ENCODE data around the gene CD3D.

CD3D gene

GRCh38 chr11:118342503-118343161 is at the start of gene CD3D:
TSS of gene CD3D (minus strand) at chr11:118342705. CDS start at chr11:118342607, 98 bp downstream.
- DNase-seq = no peak

- DNase-seq = no peak
Measured at GRCh38 chr11:118383657-118384056, 41.2 kb upstream of the CD3D start.

GRCh38 chr11:118382954-118383353 is 40.4 kb upstream of the CD3D start:
- no peak for DNase-seq

GRCh38 chr11:118380571-118380970 is 38.1 kb upstream of the CD3D start:
- no peak for DNase-seq

- no peak for DNase-seq
Measured at GRCh38 chr11:118379497-118379896, 37.0 kb upstream of the CD3D start.

GRCh38 chr11:118375978-118376377 is 33.5 kb upstream of the CD3D start:
- DNase-seq = no peak

GRCh38 chr11:118374729-118375128 is 32.2 kb upstream of the CD3D start:
- no peak for DNase-seq

- no peak for DNase-seq
Measured at GRCh38 chr11:118373871-118374270, 31.4 kb upstream of the CD3D start.

GRCh38 chr11:118373263-118373662 is 30.8 kb upstream of the CD3D start:
- no peak for DNase-seq

- DNase-seq = no peak
Measured at GRCh38 chr11:118370774-118371173, 28.3 kb upstream of the CD3D start.

GRCh38 chr11:118366287-118366686 is 23.8 kb upstream of the CD3D start:
- DNase-seq = no peak

- no peak for DNase-seq
Measured at GRCh38 chr11:118364956-118365615, 22.6 kb upstream of the CD3D start.

GRCh38 chr11:118359295-118359958 is 16.9 kb upstream of the CD3D start, which contains the start of gene UBE4A:
TSS of gene UBE4A (plus strand) at chr11:118359600. CDS start at chr11:118365081, 5,481 bp downstream.
- peak; percentile 76 to 97 (median 90) for DNase-seq

GRCh38 chr11:118358071-118358470 is 15.6 kb upstream of the CD3D start:
- no peak for DNase-seq

- no peak for DNase-seq
Measured at GRCh38 chr11:118353084-118353710, 10.7 kb upstream of the CD3D start.

- DNase-seq = no peak
Measured at GRCh38 chr11:118349475-118349874, 7.0 kb upstream of the CD3D start.

GRCh38 chr11:118343981-118344515 is 1.5 kb upstream of the CD3D start, which contains the start of gene CD3G:
TSS of gene CD3G (plus strand) at chr11:118344344. CDS start at chr11:118344424, 80 bp downstream.
- no peak for DNase-seq

- no peak for DNase-seq
Measured at GRCh38 chr11:118343248-118343647, 743 bp upstream of the CD3D start.

GRCh38 chr11:118341815-118342489 is 553 bp downstream of the CD3D start:
- no peak for DNase-seq

- no peak for DNase-seq
Measured at GRCh38 chr11:118341261-118341660, 1.2 kb downstream of the CD3D start.

GRCh38 chr11:118340449-118340848 is 2.1 kb downstream of the CD3D start:
- DNase-seq = no peak

Measured in hypothalamus (tissue), 51 donors.